Mesenchymal stem cell (in vitro differentiated cells and primary cell): ENCODE results near the gene MTTP.

ENCODE experiments used
- DNase-seq: peaks from one replicate; pipeline ENCODE4 v3.0.0-alpha.2; 2013
- H2AFZ ChIP-seq: one replicate; pipeline ENCODE4 v1.6.1; 2013; ENCODE audit warnings: low read depth, mild to moderate bottlenecking, control low read depth, inconsistent platforms, low read length, moderate library complexity
- H2AK5ac ChIP-seq: 2 replicates; pipeline ENCODE4 v1.6.1; 2013; ENCODE audit warnings: low read length, moderate library complexity, mild to moderate bottlenecking, inconsistent platforms; ENCODE audit not compliant: severe bottlenecking
- H2BK120ac ChIP-seq: one replicate; pipeline ENCODE4 v1.6.1; 2013; ENCODE audit warnings: low read depth, mild to moderate bottlenecking, inconsistent platforms, low read length, moderate library complexity
- H2BK12ac ChIP-seq, 2 experiments: one replicate each; pipeline ENCODE4 v1.6.1; 2013; ENCODE audit warnings: inconsistent platforms in 2 of 2, low read length in 2 of 2, mild to moderate bottlenecking in 2 of 2, moderate library complexity in 2 of 2, control low read depth in 1 of 2
- H2BK15ac ChIP-seq: one replicate; pipeline ENCODE4 v1.6.1; 2013; ENCODE audit warnings: mild to moderate bottlenecking, low read depth, inconsistent platforms; ENCODE audit not compliant: poor library complexity, severe bottlenecking
- H2BK5ac ChIP-seq: 2 replicates; pipeline ENCODE4 v1.6.1; 2013; ENCODE audit warnings: low read depth, mild to moderate bottlenecking, low read length, control low read depth, inconsistent platforms; ENCODE audit not compliant: poor library complexity, severe bottlenecking
- H3K14ac ChIP-seq, 2 experiments: one replicate each; pipeline ENCODE4 v1.6.1; 2013; ENCODE audit warnings: inconsistent platforms in 2 of 2, low read length in 2 of 2, control low read depth in 1 of 2, mild to moderate bottlenecking in 1 of 2, moderate library complexity in 1 of 2
- H3K18ac ChIP-seq, 2 experiments: one replicate each; pipeline ENCODE4 v1.6.1; 2013; ENCODE audit warnings: inconsistent platforms in 2 of 2, low read length in 2 of 2, control low read depth in 1 of 2, low read depth in 1 of 2, mild to moderate bottlenecking in 1 of 2
- H3K23ac ChIP-seq, 2 experiments: one replicate each; pipeline ENCODE4 v1.6.1; 2013; ENCODE audit warnings: inconsistent platforms in 2 of 2, low read length in 2 of 2, mild to moderate bottlenecking in 2 of 2, moderate library complexity in 2 of 2, control low read depth in 1 of 2
- H3K27ac ChIP-seq: 2 replicates; pipeline ENCODE4 v1.5.1; 2013; ENCODE audit warnings: mild to moderate bottlenecking, moderate library complexity, low read length, control low read depth, inconsistent platforms; ENCODE audit not compliant: poor library complexity, severe bottlenecking
- H3K27me3 ChIP-seq, 2 experiments: 2 replicates each; pipeline versions ENCODE4 v1.6.1 to v1.7.0; 2013; ENCODE audit warnings: low read length in 2 of 2, mild to moderate bottlenecking in 2 of 2, moderate library complexity in 2 of 2, control low read depth in 1 of 2, inconsistent platforms in 1 of 2; ENCODE audit not compliant: control insufficient read depth in 1 of 2, insufficient read depth in 1 of 2
- H3K36me3 ChIP-seq, 2 experiments: 2 replicates each; pipeline versions ENCODE4 v1.6.1 to v1.7.0; 2013; ENCODE audit warnings: low read length in 2 of 2, control low read depth in 1 of 2, inconsistent platforms in 1 of 2, low read depth in 1 of 2, mild to moderate bottlenecking in 1 of 2; ENCODE audit not compliant: insufficient read depth in 2 of 2, control insufficient read depth in 1 of 2
- H3K4ac ChIP-seq, 2 experiments: one replicate each; pipeline ENCODE4 v1.6.1; 2013; ENCODE audit warnings: inconsistent platforms in 2 of 2, low read length in 2 of 2, mild to moderate bottlenecking in 2 of 2, moderate library complexity in 2 of 2, control low read depth in 1 of 2, low read depth in 1 of 2
- H3K4me1 ChIP-seq: 2 replicates; pipeline ENCODE4 v1.6.1; 2013; ENCODE audit warnings: low read depth, low read length, control low read depth; ENCODE audit not compliant: control insufficient read depth, insufficient read depth
- H3K4me2 ChIP-seq: 2 replicates; pipeline ENCODE4 v1.6.1; 2013; ENCODE audit warnings: low read length, mild to moderate bottlenecking, inconsistent platforms; ENCODE audit not compliant: poor library complexity, severe bottlenecking
- H3K4me3 ChIP-seq, 2 experiments: 2 replicates each; pipeline versions ENCODE4 v1.5.1 to v1.7.0; 2013; ENCODE audit warnings: low read length in 2 of 2, mild to moderate bottlenecking in 2 of 2, control low read depth in 1 of 2, low read depth in 1 of 2; ENCODE audit not compliant: insufficient read depth in 1 of 2
- H3K79me1 ChIP-seq: replicated peaks from 2 replicates; pipeline ENCODE4 v1.6.1; 2013; ENCODE audit warnings: mild to moderate bottlenecking, control low read depth, low read length, inconsistent platforms; ENCODE audit not compliant: poor library complexity, severe bottlenecking
- H3K9ac ChIP-seq: 2 replicates; pipeline ENCODE4 v1.7.0; 2013; ENCODE audit warnings: mild to moderate bottlenecking, low read length, moderate library complexity
- H3K9me3 ChIP-seq: 2 replicates; pipeline ENCODE4 v1.7.0; 2013; ENCODE audit warnings: mild to moderate bottlenecking, low read length; ENCODE audit not compliant: control insufficient read depth
- H4K8ac ChIP-seq: one replicate; pipeline ENCODE4 v1.6.1; 2013; ENCODE audit warnings: inconsistent platforms, mild to moderate bottlenecking, low read length, moderate library complexity
- H4K91ac ChIP-seq: one replicate; pipeline ENCODE4 v1.6.1; 2013; ENCODE audit warnings: mild to moderate bottlenecking, low read length, inconsistent platforms
- WGBS: methylation state at CpG from one replicate; pipeline ENCODE4 v1.1.7; 2013; ENCODE audit warnings: mixed read lengths; 5-methylcytosine and 5-hydroxymethylcytosine counted together

The MTTP gene

DNA sequence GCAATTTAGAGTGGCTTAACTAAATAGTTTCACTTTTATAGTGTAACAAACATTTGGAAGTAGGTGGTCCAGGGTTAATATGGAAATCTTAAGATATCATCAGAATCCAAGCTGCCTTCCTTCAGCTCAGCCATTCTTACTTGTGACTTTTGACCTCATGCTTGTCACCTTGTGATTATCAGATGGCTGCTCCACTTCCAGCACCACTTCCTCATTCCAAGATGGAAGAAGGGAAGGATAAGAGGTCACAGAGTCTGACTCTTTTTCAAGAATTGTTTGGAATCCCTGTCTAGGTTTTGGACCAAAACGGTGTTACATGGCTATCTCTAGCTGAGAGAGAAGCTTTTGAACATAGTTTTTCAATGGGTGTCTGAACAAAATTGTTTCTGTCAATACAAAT lies 39.9 kb downstream of the MTTP start:
- Histone ChIP-seq H3K4me2 (no peak overlapping the region), H2BK12ac (no peak overlapping the region), H3K27me3 (peaks cover 0 to 4% of the 10 kb centered on the region in 2 experiments), H4K8ac (no peak overlapping the region), H2BK120ac (no peak overlapping the region), H3K14ac (no peak overlapping the region), H3K9ac (no peak overlapping the region), H3K79me1 (no peaks in the 10 kb centered on the region), H4K91ac (no peak overlapping the region), H2BK15ac (no peak overlapping the region), H3K23ac (no peak overlapping the region), H3K4me3 (no peak overlapping the region), H3K18ac (no peak overlapping the region), H2BK5ac (no peak overlapping the region), H2AK5ac (no peak overlapping the region), H3K4ac (no peak overlapping the region), H3K27ac (no peak overlapping the region), H3K4me1 (no peaks in the 10 kb centered on the region), H3K36me3 (no peaks in the 10 kb centered on the region), H3K9me3 (no peaks in the 10 kb centered on the region), H2AFZ (no peak overlapping the region)
- no peak for DNase-seq
- WGBS: 90% methylated on average over 1 of the region's 1 CpG

DNA sequence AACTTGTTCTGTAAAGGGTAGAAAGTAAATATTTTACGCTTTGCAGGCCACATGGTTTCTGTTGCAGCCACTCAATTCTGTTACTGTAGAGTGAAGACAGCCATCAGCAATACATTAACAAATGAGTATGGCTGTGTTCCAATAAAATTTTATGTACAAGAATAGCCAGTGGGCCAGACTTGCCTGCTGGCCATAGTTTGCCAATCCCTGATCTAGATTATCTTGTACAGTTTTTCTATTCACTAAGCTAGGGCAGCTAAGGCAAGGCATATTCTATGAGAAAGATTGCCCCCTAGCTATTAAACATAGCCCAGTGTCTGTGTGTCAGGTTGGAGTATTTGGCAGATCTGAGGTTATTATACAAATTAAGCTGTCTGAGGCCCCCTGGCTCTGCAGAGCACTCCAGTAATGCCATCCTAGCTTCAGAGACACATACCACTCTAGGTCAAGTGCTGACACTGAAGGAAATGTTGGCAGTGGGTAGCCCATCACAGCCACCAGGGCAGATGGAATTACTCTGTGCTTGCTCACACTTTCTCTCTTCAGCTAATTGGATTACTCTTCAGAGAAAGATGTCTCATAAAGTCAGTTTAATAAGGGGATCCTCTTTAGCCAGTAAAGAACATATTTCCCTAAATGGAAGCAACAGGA lies 40.7 kb downstream of the MTTP start:
- H4K91ac ChIP-seq: no peak overlapping the region
- H2AFZ ChIP-seq: no peak overlapping the region
- H2BK120ac ChIP-seq: no peak overlapping the region
- H3K9ac ChIP-seq: no peak overlapping the region
- WGBS: 88% methylated on average over 1 of the region's 1 CpG
- no peaks in the 10 kb centered on the region for H3K4me1 ChIP-seq
- no peak for DNase-seq
- H3K27ac ChIP-seq: no peak overlapping the region
- H2BK12ac ChIP-seq: no peak overlapping the region
- no peak overlapping the region for H2BK5ac ChIP-seq
- no peak overlapping the region for H3K4ac ChIP-seq
- H3K36me3 ChIP-seq: no peaks in the 10 kb centered on the region
- no peak overlapping the region for H2BK15ac ChIP-seq
- no peak overlapping the region for H3K4me3 ChIP-seq
- H3K14ac ChIP-seq: no peak overlapping the region
- no peaks in the 10 kb centered on the region for H3K27me3 ChIP-seq
- no peak overlapping the region for H3K18ac ChIP-seq
- no peak overlapping the region for H4K8ac ChIP-seq
- H3K9me3 ChIP-seq: no peaks in the 10 kb centered on the region
- no peaks in the 10 kb centered on the region for H3K79me1 ChIP-seq
- H3K4me2 ChIP-seq: no peak overlapping the region
- no peak overlapping the region for H3K23ac ChIP-seq
- no peak overlapping the region for H2AK5ac ChIP-seq

- Histone ChIP-seq H2AFZ (no peak overlapping the region), H3K79me1 (no peaks in the 10 kb centered on the region), H2BK12ac (no peak overlapping the region), H3K18ac (no peak overlapping the region), H3K4me2 (no peak overlapping the region), H3K27ac (no peak overlapping the region), H3K9ac (no peak overlapping the region), H3K14ac (no peak overlapping the region), H3K4me1 (no peaks in the 10 kb centered on the region), H2BK15ac (no peak overlapping the region), H3K9me3 (no peaks in the 10 kb centered on the region), H3K4me3 (no peak overlapping the region), H3K36me3 (no peaks in the 10 kb centered on the region), H3K27me3 (no peaks in the 10 kb centered on the region), H2BK5ac (no peak overlapping the region), H2BK120ac (no peak overlapping the region), H2AK5ac (no peak overlapping the region), H4K8ac (no peak overlapping the region), H4K91ac (no peak overlapping the region), H3K4ac (no peak overlapping the region), H3K23ac (no peak overlapping the region)
- no peak for DNase-seq
- 80% methylated on average over 1 of the region's 1 CpG for WGBS
Observed at GRCh38 chr4:99617374-99617773, 42.8 kb downstream of the MTTP start.

DNA sequence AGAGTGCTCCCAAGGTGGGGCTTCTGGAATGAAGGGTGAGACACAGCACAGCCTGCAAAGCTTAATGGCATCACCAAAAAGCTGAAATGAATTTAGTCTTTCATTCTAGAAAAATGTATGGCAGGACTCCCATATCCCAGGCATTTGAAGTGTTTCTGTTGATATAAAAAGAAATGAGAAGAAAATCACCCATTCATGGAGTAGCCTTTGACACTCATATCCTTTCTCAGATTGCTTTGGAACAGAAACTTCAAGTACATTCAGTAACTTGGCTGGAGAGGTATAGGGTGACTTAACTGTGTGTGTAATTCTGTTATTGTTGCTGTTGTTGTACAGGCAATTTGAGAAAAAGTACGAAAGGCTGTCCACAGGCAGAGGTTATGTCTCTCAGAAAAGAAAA lies 47.7 kb downstream of the MTTP start:
- Histone ChIP-seq H2BK15ac (no peak overlapping the region), H2AK5ac (no peak overlapping the region), H2BK120ac (no peak overlapping the region), H4K8ac (no peak overlapping the region), H3K4ac (no peak overlapping the region), H3K36me3 (no peaks in the 10 kb centered on the region), H2BK12ac (no peak overlapping the region), H2BK5ac (no peak overlapping the region), H3K4me1 (no peaks in the 10 kb centered on the region), H4K91ac (no peak overlapping the region), H3K4me2 (no peak overlapping the region), H3K9me3 (no peaks in the 10 kb centered on the region), H3K4me3 (no peak overlapping the region), H3K27ac (no peak overlapping the region), H3K79me1 (no peaks in the 10 kb centered on the region), H2AFZ (no peak overlapping the region), H3K14ac (no peak overlapping the region), H3K23ac (no peak overlapping the region), H3K18ac (no peak overlapping the region), H3K27me3 (no peaks in the 10 kb centered on the region), H3K9ac (no peak overlapping the region)
- WGBS: 93% methylated on average over 1 of the region's 1 CpG
- DNase-seq: no peak
